CMK (cell line): ENCODE data around the gene BRI3.
"Not testable (repeated sequence)": the region's sequence is repeated elsewhere in the genome, so short reads cannot be mapped to it uniquely, and the experiment has no call there.

Source experiments
- DNase-seq: peaks from one replicate; pipeline ENCODE4 v3.0.0-alpha.2; 2010; ENCODE audit warnings: low read depth

Gene BRI3

GRCh38 chr7:98312201-98312600 is 30.7 kb downstream of the BRI3 start:
- no peak for DNase-seq

DNA sequence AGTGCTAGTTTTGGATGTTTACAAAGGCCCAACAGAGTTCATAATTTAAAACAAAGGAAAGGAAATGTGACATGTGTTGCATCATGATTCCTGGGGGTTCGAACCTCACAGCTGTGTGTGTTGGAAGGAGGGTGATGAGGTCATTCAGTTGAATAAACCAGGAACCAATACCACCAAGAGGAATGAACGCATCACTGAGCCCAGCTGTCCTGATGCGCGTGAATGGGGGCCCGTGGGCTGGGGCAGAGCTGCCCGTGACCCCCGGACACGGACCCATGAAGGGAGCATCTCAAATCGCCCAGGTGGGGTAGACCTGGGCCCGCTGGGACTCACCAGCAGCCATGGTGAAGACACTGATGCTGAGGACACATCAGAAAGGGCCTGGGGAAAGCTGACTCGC is 33.0 kb downstream of the BRI3 start:
- DNase-seq: no peak

DNA sequence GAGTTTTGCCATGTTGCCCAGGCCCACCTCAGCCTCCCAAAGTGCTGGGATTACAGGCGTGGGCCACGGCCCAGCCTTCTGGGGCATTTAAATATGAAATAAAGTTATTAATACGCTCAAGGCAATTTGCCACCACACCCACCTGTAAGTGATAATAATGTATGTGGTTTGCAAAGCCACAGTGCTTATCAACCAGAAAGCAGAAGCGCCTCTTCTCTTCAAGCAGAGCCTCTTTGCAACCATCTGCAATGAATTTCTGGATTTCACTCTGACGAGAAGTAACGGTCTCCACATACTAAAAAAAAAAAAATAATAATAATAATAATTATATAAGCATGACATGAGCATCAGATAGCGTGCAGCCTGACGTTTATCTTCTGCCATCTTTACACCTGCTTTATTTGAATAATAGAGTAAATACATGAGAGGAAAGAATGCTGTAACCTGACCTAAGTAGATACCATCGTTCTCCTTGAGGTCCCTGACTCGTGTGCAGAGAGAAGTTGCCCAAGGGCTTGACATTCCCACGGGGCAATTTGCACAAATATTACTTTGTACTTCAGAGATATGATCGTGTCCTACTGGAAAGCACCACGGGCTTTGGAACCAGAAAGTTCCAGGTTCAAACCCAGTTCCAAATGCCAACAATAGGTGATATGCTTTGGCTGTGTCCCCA is 34.0 kb downstream of the BRI3 start:
- peak; percentile 25 for DNase-seq

DNA sequence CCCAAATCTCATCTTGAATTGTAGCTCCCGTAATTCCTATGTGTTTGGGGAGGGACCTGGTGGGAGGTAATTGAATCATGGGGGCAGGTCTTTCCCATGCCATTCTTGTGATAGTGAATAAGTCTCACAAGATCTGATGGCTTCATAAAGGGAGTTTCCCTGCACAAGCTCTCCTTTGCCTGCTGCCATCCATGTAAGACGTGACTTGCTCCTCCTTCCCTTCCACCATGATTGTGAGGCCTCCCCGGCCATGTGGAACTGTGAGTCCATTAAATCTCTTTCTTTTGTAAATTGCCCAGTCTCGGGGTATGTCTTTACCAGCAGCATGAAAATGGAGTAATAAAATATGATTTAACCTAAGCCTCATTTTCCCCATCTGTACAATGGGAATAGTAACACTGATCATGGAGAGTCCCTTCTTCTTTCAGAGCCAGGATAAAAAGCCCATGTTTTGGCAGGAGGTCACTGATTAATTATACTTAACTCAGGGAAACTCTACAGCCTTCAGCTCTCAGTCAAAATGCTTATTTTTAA is 34.6 kb downstream of the BRI3 start:
- not testable (repeated sequence) for DNase-seq

DNA sequence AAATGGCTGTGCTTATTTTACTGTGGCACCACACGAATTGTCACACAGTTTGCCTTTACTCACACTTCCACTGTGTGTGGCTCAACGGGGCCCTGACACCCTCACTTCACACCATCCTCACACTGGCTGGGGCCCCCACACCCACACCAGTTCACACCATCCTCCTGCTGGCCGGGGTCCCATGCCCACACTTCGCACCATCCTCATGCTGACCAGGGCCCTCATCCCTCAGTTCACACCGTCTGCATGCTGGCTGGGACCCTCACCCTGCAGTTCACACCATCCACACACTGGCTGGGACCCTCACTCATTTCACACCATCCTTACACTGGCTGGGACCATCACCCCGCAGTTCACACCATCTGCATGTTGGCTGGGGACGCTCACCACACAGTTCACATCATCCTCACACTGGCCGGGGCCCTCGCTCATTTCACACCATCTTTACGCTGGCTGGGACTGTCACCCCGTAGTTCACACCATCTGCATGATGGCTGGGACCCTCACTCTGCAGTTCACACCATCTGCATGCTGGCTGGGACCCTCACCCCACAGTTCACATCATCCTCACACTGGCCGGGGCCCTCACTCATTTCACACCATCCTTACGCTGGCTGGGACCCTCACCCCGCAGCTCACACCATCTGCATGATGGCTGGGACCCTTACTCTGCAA is 36.0 kb downstream of the BRI3 start:
- no peak for DNase-seq

DNA sequence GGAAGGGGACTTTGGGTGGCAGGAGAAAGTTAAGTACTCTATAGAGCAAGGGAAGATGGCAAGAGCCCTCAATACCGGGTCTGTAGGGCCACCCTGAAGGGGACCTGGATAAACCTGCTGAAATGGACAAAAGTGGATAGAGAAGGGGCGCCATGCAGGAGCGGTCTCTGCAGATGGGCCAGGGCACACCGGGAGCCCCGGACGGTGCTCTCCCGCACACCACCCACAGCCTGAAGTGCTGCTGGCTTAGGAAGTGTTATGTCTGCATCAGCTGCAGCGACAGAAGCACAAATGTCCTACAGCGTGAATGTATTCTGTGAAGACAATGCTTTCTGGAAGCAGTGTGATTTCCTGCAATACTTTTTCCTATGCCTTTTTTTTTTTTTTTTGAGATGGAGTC is 37.7 kb downstream of the BRI3 start:
- DNase-seq: no peak

GRCh38 chr7:98321301-98321700 is 39.8 kb downstream of the BRI3 start:
- no peak for DNase-seq

DNA sequence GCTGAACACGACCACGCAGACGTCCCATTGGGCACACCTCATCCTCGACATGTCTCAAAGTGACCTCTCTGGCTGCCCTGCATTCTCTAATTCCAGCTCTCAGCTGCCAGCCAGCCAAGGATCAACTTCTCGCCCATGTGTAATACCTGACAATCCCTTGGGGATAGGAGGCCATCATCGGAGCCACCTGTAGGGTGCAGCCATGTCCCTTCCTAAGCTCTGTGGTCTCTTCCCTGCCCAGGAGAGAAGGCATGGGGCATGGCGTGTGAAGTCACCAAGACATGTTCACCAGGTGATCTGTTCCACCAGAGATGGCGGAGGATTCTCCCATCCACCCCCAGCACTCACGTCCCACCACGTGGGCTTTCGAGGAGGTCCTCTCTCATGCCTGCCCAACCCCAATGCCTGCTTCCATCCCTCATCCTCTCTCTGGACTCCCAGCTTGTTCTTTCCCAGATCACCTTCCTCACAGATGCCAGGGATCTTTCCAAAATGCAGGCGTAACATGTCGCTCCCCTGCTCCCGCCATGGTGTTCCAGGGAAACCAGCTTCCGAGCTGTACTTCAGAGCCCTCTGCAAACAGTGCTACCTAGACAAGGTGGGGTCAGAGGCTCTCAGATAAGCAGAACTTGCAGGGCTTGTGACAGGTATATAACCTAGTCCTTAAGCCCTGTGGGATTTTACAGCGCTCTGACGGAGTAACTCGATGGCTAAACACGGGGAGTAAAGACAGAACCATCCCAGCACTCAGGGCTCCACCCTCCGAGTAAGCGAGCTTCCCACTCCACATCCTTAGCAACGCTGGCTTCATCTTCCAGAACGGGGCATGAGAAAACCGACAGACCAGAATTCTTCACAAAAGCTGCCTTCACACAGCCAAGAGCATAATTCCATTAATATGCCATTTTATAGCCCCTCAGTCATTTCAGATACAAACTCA is 41.1 kb downstream of the BRI3 start:
- DNase-seq: no peak

GRCh38 chr7:98323597-98324322 is 42.3 kb downstream of the BRI3 start:
- DNase-seq: no peak

DNA sequence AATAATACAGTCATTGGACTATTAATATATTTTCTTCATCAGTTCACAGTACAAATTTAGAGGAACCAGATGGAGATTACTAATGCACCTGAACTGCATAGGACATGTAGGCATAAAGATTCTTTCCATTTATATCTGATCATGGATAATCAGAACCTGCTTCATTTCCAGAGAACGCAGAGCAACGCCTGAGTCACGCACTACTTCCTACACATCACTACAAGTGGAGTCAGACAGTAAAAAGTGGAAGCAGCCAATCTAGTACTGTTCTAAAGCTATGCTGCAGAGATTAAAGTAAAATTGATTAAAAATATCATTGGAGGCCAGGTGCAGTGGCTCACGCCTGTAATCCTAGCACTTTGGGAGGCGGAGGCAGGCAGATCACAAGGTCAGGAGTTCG is 43.3 kb downstream of the BRI3 start:
- no peak for DNase-seq

- no peak for DNase-seq
Observed at GRCh38 chr7:98329100-98329790, 47.8 kb downstream of the BRI3 start.

- DNase-seq: no peak
Observed at GRCh38 chr7:98329791-98330373, 48.4 kb downstream of the BRI3 start.

DNA sequence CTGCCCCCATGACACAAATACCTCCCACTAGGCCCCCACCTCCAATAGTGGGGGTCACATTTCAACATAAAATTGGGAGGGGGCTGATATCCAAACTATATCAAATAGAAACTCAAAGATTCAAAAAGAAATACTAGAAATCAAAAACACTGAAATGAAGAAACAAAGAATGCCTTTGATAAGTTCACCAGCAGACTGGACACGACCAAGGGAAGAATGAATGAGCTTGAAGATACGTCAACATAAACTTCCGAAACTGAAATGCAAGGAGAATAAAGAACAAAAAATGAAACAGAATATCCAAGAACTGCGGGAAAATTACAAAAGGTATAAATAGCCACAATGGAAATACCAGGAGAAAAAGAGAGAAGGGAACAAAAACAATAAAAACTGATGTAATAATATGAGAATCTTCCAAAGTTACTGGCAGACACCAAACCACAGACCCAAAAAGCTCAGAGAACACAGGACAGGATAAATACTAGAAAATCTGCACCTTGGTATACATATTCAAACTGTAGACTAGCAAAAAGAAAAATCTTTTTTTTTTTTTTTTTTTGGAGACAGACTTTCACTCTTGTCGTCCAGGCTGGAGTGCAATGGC is 49.5 kb downstream of the BRI3 start:
- DNase-seq: no peak

GRCh38 chr7:98334081-98334480 is 52.6 kb downstream of the BRI3 start:
- no peak for DNase-seq

- DNase-seq: no peak
Observed at GRCh38 chr7:98335411-98335977, 54.0 kb downstream of the BRI3 start.

DNA sequence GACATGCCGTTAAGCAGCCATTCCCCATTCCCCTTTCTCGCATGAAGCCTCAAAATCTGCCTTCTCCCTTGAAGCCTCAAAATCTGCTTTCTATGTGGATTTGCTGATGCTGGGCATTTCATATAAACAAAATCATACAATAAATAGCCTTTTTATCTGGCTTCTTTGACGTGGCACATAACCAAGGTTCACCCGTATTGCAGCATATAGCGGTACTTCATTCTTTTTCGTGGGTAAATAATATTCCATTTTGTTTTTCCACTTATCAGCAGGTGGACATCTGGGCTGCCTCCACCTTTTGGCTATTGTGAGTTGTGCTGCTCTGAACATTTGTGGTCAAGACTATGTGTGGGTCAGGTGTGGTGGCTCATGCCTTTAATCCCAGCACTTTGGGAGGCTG is 57.0 kb downstream of the BRI3 start:
- DNase-seq: no peak

DNA sequence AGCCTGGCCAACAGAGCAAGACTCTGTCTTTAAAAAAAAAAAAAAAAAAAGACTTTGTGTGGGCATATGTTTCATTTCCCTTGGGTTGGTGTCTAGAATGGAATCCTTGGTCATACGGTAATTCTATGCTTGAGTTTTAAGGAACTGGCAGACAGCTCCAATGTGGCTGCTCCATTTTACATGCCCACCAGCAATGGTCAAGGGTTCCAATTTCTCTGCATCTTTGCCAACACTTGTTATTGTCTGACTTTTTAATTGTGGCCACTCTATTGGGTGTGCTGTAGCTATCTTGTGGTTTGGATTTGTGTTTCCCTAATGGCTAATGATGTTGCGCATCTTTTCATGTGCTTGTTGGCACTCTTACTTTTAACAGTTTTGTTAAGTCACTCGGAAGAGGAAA is 57.6 kb downstream of the BRI3 start:
- DNase-seq: no peak

- no peak for DNase-seq
Observed at GRCh38 chr7:98341106-98341505, 59.6 kb downstream of the BRI3 start.
